H9 (cell line): ENCODE data around the gene SLC27A1. TPM values are rescaled to one million over a fixed set of nuclear protein-coding genes. Genes with fewer than 3 reads are reported as not detected.

ENCODE experiments used
- DNase-seq: peaks from one replicate; pipeline ENCODE4 v3.0.0-alpha.2; 2017
- H2AFZ ChIP-seq: one replicate; pipeline ENCODE4 v1.6.1; 2013; ENCODE audit warnings: mild to moderate bottlenecking, low read length, control low read depth, moderate library complexity
- H2AK5ac ChIP-seq: 2 replicates; pipeline ENCODE4 v1.6.1; 2013; ENCODE audit warnings: low read length, control low read depth, mixed read lengths; ENCODE audit not compliant: insufficient read length
- H2BK120ac ChIP-seq: one replicate; pipeline ENCODE4 v1.6.1; 2013; ENCODE audit warnings: low read depth, mild to moderate bottlenecking, low read length, control low read depth, inconsistent platforms; ENCODE audit not compliant: poor library complexity, severe bottlenecking
- H2BK12ac ChIP-seq: 2 replicates; pipeline ENCODE4 v1.6.1; 2013; ENCODE audit warnings: low read length, control low read depth, mixed read lengths, low read depth; ENCODE audit not compliant: insufficient read length
- H2BK15ac ChIP-seq: 2 replicates; pipeline ENCODE4 v1.6.1; 2013; ENCODE audit warnings: low read depth, low read length, control low read depth
- H2BK20ac ChIP-seq: one replicate; pipeline ENCODE4 v1.6.1; 2013; ENCODE audit warnings: low read depth, mild to moderate bottlenecking, low read length, control low read depth, inconsistent platforms; ENCODE audit not compliant: poor library complexity, severe bottlenecking
- H2BK5ac ChIP-seq: 2 replicates; pipeline ENCODE4 v1.6.1; 2013; ENCODE audit warnings: low read length, control low read depth, mixed read lengths; ENCODE audit not compliant: insufficient read length
- H3K14ac ChIP-seq: 2 replicates; pipeline ENCODE4 v1.6.1; 2013; ENCODE audit warnings: low read length, control low read depth; ENCODE audit not compliant: insufficient read depth
- H3K18ac ChIP-seq: 2 replicates; pipeline ENCODE4 v1.6.1; 2013; ENCODE audit warnings: low read depth, mild to moderate bottlenecking, mixed read lengths, low read length, control low read depth; ENCODE audit not compliant: insufficient read length
- H3K23ac ChIP-seq: 2 replicates; pipeline ENCODE4 v1.6.1; 2013; ENCODE audit warnings: low read length, control low read depth, mixed read lengths, low read depth; ENCODE audit not compliant: insufficient read length
- H3K23me2 ChIP-seq: 2 replicates; pipeline ENCODE4 v1.6.1; 2013; ENCODE audit warnings: low read depth, mild to moderate bottlenecking, mixed read lengths, low read length, control low read depth; ENCODE audit not compliant: insufficient read length, poor library complexity, severe bottlenecking
- H3K27ac ChIP-seq: 2 replicates; pipeline ENCODE4 v1.5.1; 2013; ENCODE audit warnings: low read length, control low read depth, mixed read lengths, low read depth; ENCODE audit not compliant: insufficient read length
- H3K27me3 ChIP-seq: 2 replicates; pipeline ENCODE4 v1.6.1; 2013; ENCODE audit warnings: low read length, control low read depth, inconsistent platforms; ENCODE audit not compliant: insufficient read depth
- H3K4ac ChIP-seq: 2 replicates; pipeline ENCODE4 v1.6.1; 2013; ENCODE audit warnings: low read depth, mild to moderate bottlenecking, control low read depth, inconsistent platforms, low read length, moderate library complexity
- H3K4me1 ChIP-seq: 2 replicates; pipeline ENCODE4 v1.6.1; 2013; ENCODE audit warnings: low read length, control low read depth, inconsistent platforms; ENCODE audit not compliant: insufficient read depth
- H3K4me2 ChIP-seq: 2 replicates; pipeline ENCODE4 v1.6.1; 2013; ENCODE audit warnings: low read length, control low read depth, mixed read lengths; ENCODE audit not compliant: insufficient read length, insufficient read depth
- H3K56ac ChIP-seq: 2 replicates; pipeline ENCODE4 v1.6.1; 2013; ENCODE audit warnings: low read depth, mild to moderate bottlenecking, mixed read lengths, low read length, control low read depth; ENCODE audit not compliant: insufficient read length
- H3K79me1 ChIP-seq: 2 replicates; pipeline ENCODE4 v1.6.1; 2013; ENCODE audit warnings: low read depth, mild to moderate bottlenecking, moderate library complexity, low read length, control low read depth, inconsistent platforms; ENCODE audit not compliant: insufficient read depth, poor library complexity, severe bottlenecking
- H3K79me2 ChIP-seq: 2 replicates; pipeline ENCODE4 v1.6.1; 2013; ENCODE audit warnings: low read length, control low read depth, inconsistent platforms; ENCODE audit not compliant: insufficient read depth
- H3K9ac ChIP-seq: 2 replicates; pipeline ENCODE4 v1.6.1; 2013; ENCODE audit warnings: low read length, control low read depth, mixed read lengths; ENCODE audit not compliant: insufficient read length; ENCODE audit errors: extremely low read depth
- H3K9me3 ChIP-seq: one replicate; pipeline ENCODE4 v1.6.1; 2013; ENCODE audit warnings: low read depth, low read length, inconsistent platforms; ENCODE audit not compliant: control insufficient read depth
- H3T11ph ChIP-seq: one replicate; pipeline ENCODE4 v1.6.1; 2013; ENCODE audit warnings: mild to moderate bottlenecking, low read length, control low read depth, inconsistent platforms
- H4K20me1 ChIP-seq: one replicate; pipeline ENCODE4 v1.6.1; 2013; ENCODE audit not compliant: control insufficient read depth, insufficient read length, insufficient read depth
- H4K5ac ChIP-seq: 2 replicates; pipeline ENCODE4 v1.6.1; 2013; ENCODE audit warnings: low read depth, mild to moderate bottlenecking, mixed read lengths, low read length, control low read depth; ENCODE audit not compliant: insufficient read length
- H4K8ac ChIP-seq: replicated peaks from 2 replicates; pipeline ENCODE4 v1.6.1; 2013; ENCODE audit warnings: low read length, control low read depth, mixed read lengths, low read depth; ENCODE audit not compliant: insufficient read length
- H4K91ac ChIP-seq: 2 replicates; pipeline ENCODE4 v1.6.1; 2013; ENCODE audit warnings: low read depth, mild to moderate bottlenecking, moderate library complexity, mixed read lengths, low read length, control low read depth; ENCODE audit not compliant: insufficient read length
- H3K27ac Mint-ChIP-seq, 3 experiments: 2 replicates in 2 of 3; 3 replicates in 1 of 3; pipeline ENCODE4 v1.8.0; 2020 to 2021; ENCODE audit warnings: mixed read lengths in 3 of 3, mild to moderate bottlenecking in 1 of 3, moderate library complexity in 1 of 3
- H3K27me3 Mint-ChIP-seq: 2 replicates; pipeline ENCODE4 v1.8.0; 2021; ENCODE audit warnings: low read depth, mild to moderate bottlenecking, moderate library complexity, mixed read lengths
- H3K36me3 Mint-ChIP-seq, 3 experiments: 2 replicates in 2 of 3; 3 replicates in 1 of 3; pipeline ENCODE4 v1.8.0; 2020 to 2021; ENCODE audit warnings: low read depth in 3 of 3, mixed read lengths in 3 of 3; ENCODE audit not compliant: insufficient read depth in 1 of 3
- H3K4me1 Mint-ChIP-seq, 2 experiments: 2 replicates each; pipeline ENCODE4 v1.8.0; 2020; ENCODE audit warnings: mixed read lengths in 2 of 2
- H3K4me3 Mint-ChIP-seq, 2 experiments: 2 replicates in 1 of 2; 3 replicates in 1 of 2; pipeline ENCODE4 v1.8.0; 2020 to 2021; ENCODE audit warnings: mild to moderate bottlenecking in 2 of 2, mixed read lengths in 2 of 2, moderate library complexity in 1 of 2
- H3K9me3 Mint-ChIP-seq, 2 experiments: 2 replicates in 1 of 2; 3 replicates in 1 of 2; pipeline ENCODE4 v1.8.0; 2020; ENCODE audit warnings: mild to moderate bottlenecking in 2 of 2, mixed read lengths in 2 of 2, moderate library complexity in 1 of 2
- CTCF ChIP-seq: fragments of 200-600 bp; sonication (generic); conservative IDR thresholded peaks from 3 replicates; pipeline ENCODE4 v1.8.0; 2021; ENCODE audit warnings: antibody characterized with exemption, mild to moderate bottlenecking
- WGBS: extraction: QIAGEN DNeasy Blood & Tissue Kit; methylation state at CpG from one replicate; pipeline ENCODE4 v1.1.7; 2013; ENCODE audit warnings: missing lambda C conversion rate, low lambda C conversion rate, mixed read lengths; ENCODE audit not compliant: insufficient read length; ENCODE audit errors: extremely low coverage; 5-methylcytosine and 5-hydroxymethylcytosine counted together
- total RNA-seq: library from RNA; stranded (reverse); gene quantifications from 2 replicates; pipeline ENCODE4 v1.2.1, GENCODE V29; 2021

Gene SLC27A1
- total RNA-seq, 1 experiment from 2014 or later, result 6.4 TPM

GRCh38 chr19:17532557-17532956, 62.2 kb downstream of the SLC27A1 start:
- H3K4ac ChIP-seq, result no peak overlapping the region; the same call in 1 of the 2 replicates
- H3K4me2 ChIP-seq, result no peak overlapping the region
- DNase-seq, result no peak
- no CpG with 5 or more reads among the region's 7 CpGs for WGBS
- H4K91ac ChIP-seq, result no peak overlapping the region
- no peak overlapping the region for H3K18ac ChIP-seq
- Mint-ChIP-seq H3K4me3 (no peak overlapping the region), H3K9me3 (peaks cover 5 to 7% of the 10 kb centered on the region in 2 experiments; a peak in 3 of 5 replicates), H3K27ac (no peak overlapping the region), H3K4me1 (peaks cover 8 to 15% of the 10 kb centered on the region in 2 experiments), H3K36me3 (no peaks in the 10 kb centered on the region; a peak in 1 of 7 replicates), H3K27me3 (peaks cover 12% of the 10 kb centered on the region)
- no peak overlapping the region for H2BK15ac ChIP-seq
- H3K23me2 ChIP-seq, result no peaks in the 10 kb centered on the region
- no peaks in the 10 kb centered on the region for H3K27me3 ChIP-seq
- no peak overlapping the region for H3K9ac ChIP-seq
- H3K23ac ChIP-seq, result no peak overlapping the region
- H4K5ac ChIP-seq, result no peak overlapping the region
- no peak overlapping the region for H2BK12ac ChIP-seq
- H2AFZ ChIP-seq, result no peak overlapping the region
- H2BK120ac ChIP-seq, result no peak overlapping the region
- 0 out of 2 replicates have a peak, but pooled peaks cover 2% of the 10 kb centered on the region for H3K4me1 ChIP-seq
- H2BK20ac ChIP-seq, result no peak overlapping the region
- no peaks in the 10 kb centered on the region for H3K79me2 ChIP-seq
- no peak overlapping the region for H3K56ac ChIP-seq
- H4K20me1 ChIP-seq, result no peaks in the 10 kb centered on the region
- H3K27ac ChIP-seq, result no peak overlapping the region
- H2AK5ac ChIP-seq, result no peak overlapping the region
- H3T11ph ChIP-seq, result no peak overlapping the region
- TF ChIP-seq CTCF, result no peak
- H2BK5ac ChIP-seq, result no peak overlapping the region
- H3K9me3 ChIP-seq, result no peaks in the 10 kb centered on the region
- H4K8ac ChIP-seq, result no peak overlapping the region
- no peak overlapping the region for H3K14ac ChIP-seq
- no peaks in the 10 kb centered on the region for H3K79me1 ChIP-seq
